RPMI8226 (cell line): ENCODE results near the gene STPG4.

ENCODE experiments used
- DNase-seq: peaks from one replicate; pipeline ENCODE4 v3.0.0-alpha.2; 2015

Gene STPG4

GRCh38 chr2:47050021-47050760, 104.9 kb downstream of the STPG4 start:
- DNase-seq, result no peak

GRCh38 chr2:47049502-47049901, 105.6 kb downstream of the STPG4 start:
- DNase-seq, result no peak

GRCh38 chr2:47048801-47049480, 106.2 kb downstream of the STPG4 start:
- no peak for DNase-seq

GRCh38 chr2:47046271-47046670, 108.8 kb downstream of the STPG4 start:
- DNase-seq, result no peak

GRCh38 chr2:47043891-47044239, 111.2 kb downstream of the STPG4 start:
- DNase-seq, result no peak

- no peak for DNase-seq
Measured at GRCh38 chr2:47043142-47043890, 111.8 kb downstream of the STPG4 start.

GRCh38 chr2:47041891-47042684, 113.0 kb downstream of the STPG4 start:
- no peak for DNase-seq

- no peak for DNase-seq
Measured at GRCh38 chr2:47041063-47041462, 114.0 kb downstream of the STPG4 start.

GRCh38 chr2:47040651-47041050, 114.5 kb downstream of the STPG4 start:
- DNase-seq, result no peak

GRCh38 chr2:47039913-47040562, 115.1 kb downstream of the STPG4 start:
- no peak for DNase-seq

- DNase-seq, result no peak
Measured at GRCh38 chr2:47039489-47039870, 115.6 kb downstream of the STPG4 start.

- no peak for DNase-seq
Measured at GRCh38 chr2:47038656-47039488, 116.2 kb downstream of the STPG4 start.

GRCh38 chr2:47037678-47038077, 117.4 kb downstream of the STPG4 start:
- DNase-seq, result no peak
